ENCODE measurements around the gene GSTM1.
"Not testable (repeated sequence)": the region's sequence is repeated elsewhere in the genome, so short reads cannot be mapped to it uniquely, and the experiment has no call there.

The GSTM1 gene

GRCh38 chr1:109660691-109661026 is 27.0 kb upstream of the GSTM1 start:
- not testable (repeated sequence) for H3K27me3 ChIP-seq (ENCODE audit: insufficient read depth, low read length); H3K36me3 ChIP-seq (ENCODE audit: insufficient read depth, low read length); H3K79me2 ChIP-seq (ENCODE audit: control insufficient read depth, insufficient read depth, low read length, unreplicated experiment); H3K4me1 ChIP-seq (ENCODE audit: control insufficient read depth, insufficient read depth, low read length, unreplicated experiment); H2AFZ ChIP-seq (ENCODE audit: low read length, unreplicated experiment); H3K27ac ChIP-seq (ENCODE audit: low read depth, low read length); H3K4me3 ChIP-seq (ENCODE audit: low read depth, low read length)

- no peaks in the 10 kb centered on the region for H3K27me3 ChIP-seq (ENCODE audit: insufficient read depth, low read length)
- H3K36me3 ChIP-seq (ENCODE audit: insufficient read depth, low read length): no peaks in the 10 kb centered on the region
- H3K4me1 ChIP-seq (ENCODE audit: control insufficient read depth, insufficient read depth, low read length, unreplicated experiment): peaks cover 5% of the 10 kb centered on the region
- no peak overlapping the region for H3K4me3 ChIP-seq (ENCODE audit: low read depth, low read length)
- no peak overlapping the region for H3K27ac ChIP-seq (ENCODE audit: low read depth, low read length)
- no peaks in the 10 kb centered on the region for H3K79me2 ChIP-seq (ENCODE audit: control insufficient read depth, insufficient read depth, low read length, unreplicated experiment)
- no peak overlapping the region for H2AFZ ChIP-seq (ENCODE audit: low read length, unreplicated experiment)
These were observed 26.2 kb upstream of the GSTM1 start for GRCh38 chr1:109661391-109661790.

GRCh38 chr1:109664671-109665070 is 22.9 kb upstream of the GSTM1 start:
- H3K27me3 ChIP-seq (ENCODE audit: insufficient read depth, low read length): no peaks in the 10 kb centered on the region
- H3K4me3 ChIP-seq (ENCODE audit: low read depth, low read length): no peak overlapping the region
- no peaks in the 10 kb centered on the region for H3K79me2 ChIP-seq (ENCODE audit: control insufficient read depth, insufficient read depth, low read length, unreplicated experiment)
- no peaks in the 10 kb centered on the region for H3K36me3 ChIP-seq (ENCODE audit: insufficient read depth, low read length)
- H2AFZ ChIP-seq (ENCODE audit: low read length, unreplicated experiment): no peak overlapping the region
- H3K4me1 ChIP-seq (ENCODE audit: control insufficient read depth, insufficient read depth, low read length, unreplicated experiment): peaks cover 9% of the 10 kb centered on the region
- no peak overlapping the region for H3K27ac ChIP-seq (ENCODE audit: low read depth, low read length)

- Histone ChIP-seq H3K4me3 (ENCODE audit: low read depth, low read length) (peak within 1 kb of the TSS; percentile 77), H2AFZ (ENCODE audit: low read length, unreplicated experiment) (peak within 1 kb of the TSS; percentile 82), H3K36me3 (ENCODE audit: insufficient read depth, low read length) (no peaks in the 10 kb centered on the region)
These were observed 20.0 kb upstream of the GSTM1 start, which contains the start of gene GSTM2 for GRCh38 chr1:109667452-109668122. GSTM2 (plus strand) TSS chr1:109668057; CDS start chr1:109668116, 59 bp downstream.

GRCh38 chr1:109668123-109668775 is 19.4 kb upstream of the GSTM1 start:
- Histone ChIP-seq H3K27ac (ENCODE audit: low read depth, low read length) (no peak overlapping the region), H3K36me3 (ENCODE audit: insufficient read depth, low read length) (no peaks in the 10 kb centered on the region), H3K4me3 (ENCODE audit: low read depth, low read length) (peak overlapping the region; percentile 77), H2AFZ (ENCODE audit: low read length, unreplicated experiment) (peak overlapping the region; percentile 82), H3K27me3 (ENCODE audit: insufficient read depth, low read length) (no peaks in the 10 kb centered on the region), H3K4me1 (ENCODE audit: control insufficient read depth, insufficient read depth, low read length, unreplicated experiment) (peaks cover 9% of the 10 kb centered on the region), H3K79me2 (ENCODE audit: control insufficient read depth, insufficient read depth, low read length, unreplicated experiment) (no peaks in the 10 kb centered on the region)

More at GRCh38 chr1:109667452-109668122, 20.0 kb upstream of the GSTM1 start, which contains the start of gene GSTM2:
- Histone ChIP-seq H3K4me1 (ENCODE audit: control insufficient read depth, insufficient read depth, low read length, unreplicated experiment) (peaks cover 9% of the 10 kb centered on the region), H3K27ac (ENCODE audit: low read depth, low read length) (no peak within 1 kb of the TSS), H3K27me3 (ENCODE audit: insufficient read depth, low read length) (no peaks in the 10 kb centered on the region), H3K79me2 (ENCODE audit: control insufficient read depth, insufficient read depth, low read length, unreplicated experiment) (no peaks in the 10 kb centered on the region)

- no peak overlapping the region for H3K4me3 ChIP-seq (ENCODE audit: low read depth, low read length)
- no peak overlapping the region for H3K27ac ChIP-seq (ENCODE audit: low read depth, low read length)
- no peaks in the 10 kb centered on the region for H3K27me3 ChIP-seq (ENCODE audit: insufficient read depth, low read length)
- H3K79me2 ChIP-seq (ENCODE audit: control insufficient read depth, insufficient read depth, low read length, unreplicated experiment): no peaks in the 10 kb centered on the region
- H3K4me1 ChIP-seq (ENCODE audit: control insufficient read depth, insufficient read depth, low read length, unreplicated experiment): peaks cover 4% of the 10 kb centered on the region
- H3K36me3 ChIP-seq (ENCODE audit: insufficient read depth, low read length): no peaks in the 10 kb centered on the region
- H2AFZ ChIP-seq (ENCODE audit: low read length, unreplicated experiment): no peak overlapping the region
These were observed 18.2 kb upstream of the GSTM1 start for GRCh38 chr1:109669246-109669948.

- H2AFZ ChIP-seq (ENCODE audit: low read length, unreplicated experiment); H3K4me3 ChIP-seq (ENCODE audit: low read depth, low read length); H3K79me2 ChIP-seq (ENCODE audit: control insufficient read depth, insufficient read depth, low read length, unreplicated experiment); H3K27ac ChIP-seq (ENCODE audit: low read depth, low read length); H3K36me3 ChIP-seq (ENCODE audit: insufficient read depth, low read length); H3K4me1 ChIP-seq (ENCODE audit: control insufficient read depth, insufficient read depth, low read length, unreplicated experiment); H3K27me3 ChIP-seq (ENCODE audit: insufficient read depth, low read length): not testable (repeated sequence)
These were observed 17.7 kb upstream of the GSTM1 start for GRCh38 chr1:109669949-109670302.

GRCh38 chr1:109671067-109671466 is 16.6 kb upstream of the GSTM1 start:
- no peak overlapping the region for H2AFZ ChIP-seq (ENCODE audit: low read length, unreplicated experiment)

GRCh38 chr1:109673861-109674260 is 13.8 kb upstream of the GSTM1 start:
- H3K4me3 ChIP-seq (ENCODE audit: low read depth, low read length); H3K27ac ChIP-seq (ENCODE audit: low read depth, low read length); H2AFZ ChIP-seq (ENCODE audit: low read length, unreplicated experiment); H3K4me1 ChIP-seq (ENCODE audit: control insufficient read depth, insufficient read depth, low read length, unreplicated experiment); H3K27me3 ChIP-seq (ENCODE audit: insufficient read depth, low read length); H3K79me2 ChIP-seq (ENCODE audit: control insufficient read depth, insufficient read depth, low read length, unreplicated experiment); H3K36me3 ChIP-seq (ENCODE audit: insufficient read depth, low read length): not testable (repeated sequence)

More at GRCh38 chr1:109671067-109671466, 16.6 kb upstream of the GSTM1 start:
- Histone ChIP-seq H3K36me3 (ENCODE audit: insufficient read depth, low read length) (no peaks in the 10 kb centered on the region), H3K27me3 (ENCODE audit: insufficient read depth, low read length) (no peaks in the 10 kb centered on the region), H3K27ac (ENCODE audit: low read depth, low read length) (no peak overlapping the region), H3K79me2 (ENCODE audit: control insufficient read depth, insufficient read depth, low read length, unreplicated experiment) (no peaks in the 10 kb centered on the region), H3K4me1 (ENCODE audit: control insufficient read depth, insufficient read depth, low read length, unreplicated experiment) (peaks cover 4% of the 10 kb centered on the region), H3K4me3 (ENCODE audit: low read depth, low read length) (no peak overlapping the region)

- not testable (repeated sequence) for H3K27me3 ChIP-seq (ENCODE audit: insufficient read depth, low read length); H3K27ac ChIP-seq (ENCODE audit: low read depth, low read length); H3K4me3 ChIP-seq (ENCODE audit: low read depth, low read length); H3K4me1 ChIP-seq (ENCODE audit: control insufficient read depth, insufficient read depth, low read length, unreplicated experiment); H3K79me2 ChIP-seq (ENCODE audit: control insufficient read depth, insufficient read depth, low read length, unreplicated experiment); H3K36me3 ChIP-seq (ENCODE audit: insufficient read depth, low read length); H2AFZ ChIP-seq (ENCODE audit: low read length, unreplicated experiment)
These were observed 10.8 kb upstream of the GSTM1 start for GRCh38 chr1:109676683-109677381.

All from ACC112 (cell line).